SK-N-SH (cell line): ENCODE results near the gene DCTN3. TPM values are rescaled to one million over a fixed set of nuclear protein-coding genes. Genes with fewer than 3 reads are reported as not detected.

Source experiments
- CTCF ChIA-PET: fragments of 300-600, 350-600 bp; formaldehyde crosslinking; extraction: SDS; loops from one replicate; lab custom pipeline; 2021; lab: Yijun Ruan, JAX
- POLR2A ChIA-PET: fragments of 350-600 bp; sonication (Branson Sonifier 250); formaldehyde crosslinking; extraction: SDS; loops from one replicate; lab custom pipeline; 2020; ENCODE audit warnings: antibody characterized with exemption, inconsistent platforms; lab: Yijun Ruan, JAX
- DNase-seq: peaks from one replicate; pipeline ENCODE4 v3.0.0; 2012
- H2AFZ ChIP-seq: fragments of 200-600 bp; sonication (generic); 2 replicates; pipeline ENCODE4 v1.8.1; 2016; ENCODE audit warnings: antibody characterized with exemption, mild to moderate bottlenecking, low read depth
- H3F3A ChIP-seq: fragments of 200-600 bp; sonication (generic); replicated peaks from 2 replicates; pipeline ENCODE3; 2016; ENCODE audit warnings: antibody characterized with exemption, mild to moderate bottlenecking; ENCODE audit not compliant: insufficient read depth
- H3K27ac ChIP-seq, 2 experiments: fragments of 200-500 bp in 1 of 2; fragments of 200-600 bp in 1 of 2; sonication (Bioruptor generic) in 1 of 2; sonication (generic), shearing (Covaris generic) in 1 of 2; 2 replicates each; pipeline versions ENCODE4 v1.5.1 to v1.6.1; 2014 to 2016; ENCODE audit warnings: low read depth in 2 of 2, inconsistent platforms in 1 of 2, low read length in 1 of 2, mild to moderate bottlenecking in 1 of 2, mixed read lengths in 1 of 2
- H3K27me3 ChIP-seq: fragments of 200-600 bp; sonication (generic), shearing (Covaris generic); 2 replicates; pipeline ENCODE4 v1.6.1; 2016; ENCODE audit warnings: mixed run types; ENCODE audit not compliant: insufficient read depth
- H3K36me3 ChIP-seq, 2 experiments: fragments of 200-500 bp in 1 of 2; fragments of 200-600 bp in 1 of 2; sonication (Bioruptor generic) in 1 of 2; sonication (generic) in 1 of 2; replicated peaks in 1 of 2; 2 replicates each; pipeline versions ENCODE3 to v1.5.1; 2014 to 2016; ENCODE audit warnings: low read length in 1 of 2, mild to moderate bottlenecking in 1 of 2; ENCODE audit not compliant: insufficient read depth in 2 of 2, control insufficient read depth in 1 of 2
- H3K4me1 ChIP-seq, 2 experiments: fragments of 200-500 bp in 1 of 2; fragments of 200-600 bp in 1 of 2; sonication (Bioruptor generic) in 1 of 2; sonication (generic), shearing (Covaris generic) in 1 of 2; 2 replicates each; pipeline versions ENCODE4 v1.5.1 to v1.6.1; 2014 to 2016; ENCODE audit warnings: low read depth in 1 of 2, low read length in 1 of 2, mixed run types in 1 of 2; ENCODE audit not compliant: insufficient read depth in 2 of 2, control insufficient read depth in 1 of 2
- H3K4me2 ChIP-seq: fragments of 200-600 bp; sonication (generic), shearing (Covaris generic); 2 replicates; pipeline ENCODE4 v1.6.1; 2017; ENCODE audit warnings: mixed run types
- H3K4me3 ChIP-seq, 2 experiments: fragments of 200-500 bp in 1 of 2; fragments of 200-600 bp in 1 of 2; sonication (Bioruptor generic) in 1 of 2; sonication (generic), shearing (Covaris generic) in 1 of 2; 2 replicates each; pipeline versions ENCODE4 v1.5.1 to v1.8.1; 2014 to 2016; ENCODE audit warnings: low read depth in 2 of 2, inconsistent platforms in 1 of 2, low read length in 1 of 2, mild to moderate bottlenecking in 1 of 2, mixed read lengths in 1 of 2, moderate library complexity in 1 of 2
- H3K79me2 ChIP-seq: fragments of 200-600 bp; sonication (generic); 2 replicates; pipeline ENCODE4 v1.8.1; 2017; ENCODE audit warnings: mild to moderate bottlenecking; ENCODE audit not compliant: insufficient read depth
- H3K9ac ChIP-seq: fragments of 200-600 bp; sonication (generic); 2 replicates; pipeline ENCODE4 v1.6.1; 2017; ENCODE audit warnings: mixed run types
- H3K9me2 ChIP-seq: fragments of 200-600 bp; sonication (generic); 2 replicates; pipeline ENCODE4 v1.6.1; 2017; ENCODE audit warnings: mixed run types
- H3K9me3 ChIP-seq: fragments of 200-600 bp; sonication (generic); 2 replicates; pipeline ENCODE4 v1.6.1; 2017; ENCODE audit warnings: mixed run types, mild to moderate bottlenecking, moderate library complexity
- H4K20me1 ChIP-seq: fragments of 200-600 bp; sonication (generic); 2 replicates; pipeline ENCODE4 v1.6.1; 2017; ENCODE audit warnings: mild to moderate bottlenecking, mixed run types; ENCODE audit not compliant: insufficient read depth
- EP300 ChIP-seq, 2 experiments: IDR thresholded peaks; 2 replicates each; pipeline versions ENCODE4 v1.4.0 to v1.6.1; 2012; ENCODE audit warnings: borderline replicate concordance in 1 of 2, low read depth in 1 of 2, low read length in 1 of 2
- GABPA ChIP-seq: IDR thresholded peaks from 2 replicates; pipeline ENCODE4 v1.4.0; 2012; ENCODE audit warnings: low read depth, mild to moderate bottlenecking
- GATA2 ChIP-seq: sonication (generic); formaldehyde crosslinking; IDR thresholded peaks from 2 replicates; pipeline ENCODE4 v1.5.0; 2020; ENCODE audit warnings: mild to moderate bottlenecking, missing genetic modification reagents
- JUND ChIP-seq: IDR thresholded peaks from 2 replicates; pipeline ENCODE4 v1.4.0; 2012
- POLR2AphosphoS5 ChIP-seq: IDR thresholded peaks from 2 replicates; pipeline ENCODE4 v1.6.1; 2012; ENCODE audit warnings: low read depth, low read length
- RCOR1 ChIP-seq: fragments of 150-350 bp; IDR thresholded peaks from 2 replicates; pipeline ENCODE4 v1.6.1; 2017; ENCODE audit warnings: antibody characterized with exemption, low read length
- RXRA ChIP-seq: IDR thresholded peaks from 2 replicates; pipeline ENCODE4 v1.4.0; 2012; ENCODE audit warnings: low read depth, mild to moderate bottlenecking, borderline replicate concordance
- SIN3A ChIP-seq: IDR thresholded peaks from 2 replicates; pipeline ENCODE4 v1.6.1; 2012; ENCODE audit warnings: low read depth, mild to moderate bottlenecking, low read length, moderate library complexity, borderline replicate concordance
- SMC3 ChIP-seq: IDR thresholded peaks from 2 replicates; pipeline ENCODE4 v1.6.1; 2012; ENCODE audit warnings: low read depth, low read length, improper control_type of control experiment
- TCF12 ChIP-seq: IDR thresholded peaks from 2 replicates; pipeline ENCODE4 v1.4.0; 2012
- WGBS: methylation state at CpG from one replicate; pipeline ENCODE4 v1.1.6; 2017; ENCODE audit warnings: low lambda C conversion rate; 5-methylcytosine and 5-hydroxymethylcytosine counted together
- polyA plus RNA-seq, 3 experiments: library from polyadenylated mRNA; depleted of rRNA; stranded (reverse); fragments of >200 nt; gene quantifications; 2 replicates each; pipeline ENCODE4 v1.2.3, GENCODE V29; 2012

The DCTN3 gene
- polyA plus RNA-seq, 1 of the 3 experiments (the other 2 are of a cell fraction): 300 TPM

- no peaks in the 10 kb centered on the region for H3K9me3 ChIP-seq
- WGBS: 50% methylated on average over 1 of the region's 8 CpGs
- no peaks in the 10 kb centered on the region for H3K9me2 ChIP-seq
- peak overlapping the region in 1 of 2 experiments; percentile 91; a peak in 2 of 4 replicates for H3K27ac ChIP-seq
- H3K4me3 ChIP-seq: no peak overlapping the region
- DNase-seq: no peak
- H2AFZ ChIP-seq: no peak overlapping the region
- H3K9ac ChIP-seq: no peak overlapping the region
- CTCF ChIA-PET: interaction anchor here (0.9 to 12.0 kb wide), 8 partner anchors 9 to 117 kb away, joined by 3 to 129 read pairs (median 5); no protein-coding TSS in a partner anchor
- H3K36me3 ChIP-seq: no peaks in the 10 kb centered on the region
- no peak for TF ChIP-seq SIN3A
- no peak overlapping the region for H3K4me2 ChIP-seq
- H3F3A ChIP-seq: no peaks in the 10 kb centered on the region
- peaks cover 34% of the 10 kb centered on the region for H3K27me3 ChIP-seq
- POLR2A ChIA-PET: interaction anchor here (1.3 kb wide), 1 partner anchor 10 kb away, joined by 3 read pairs; no protein-coding TSS in a partner anchor
- H3K4me1 ChIP-seq: peaks cover 0 to 85% of the 10 kb centered on the region in 2 experiments; a peak in 2 of 4 replicates
- H4K20me1 ChIP-seq: no peaks in the 10 kb centered on the region
- no peaks in the 10 kb centered on the region for H3K79me2 ChIP-seq
Measured at GRCh38 chr9:34580358-34580757, 39.9 kb downstream of the DCTN3 start.

DNA sequence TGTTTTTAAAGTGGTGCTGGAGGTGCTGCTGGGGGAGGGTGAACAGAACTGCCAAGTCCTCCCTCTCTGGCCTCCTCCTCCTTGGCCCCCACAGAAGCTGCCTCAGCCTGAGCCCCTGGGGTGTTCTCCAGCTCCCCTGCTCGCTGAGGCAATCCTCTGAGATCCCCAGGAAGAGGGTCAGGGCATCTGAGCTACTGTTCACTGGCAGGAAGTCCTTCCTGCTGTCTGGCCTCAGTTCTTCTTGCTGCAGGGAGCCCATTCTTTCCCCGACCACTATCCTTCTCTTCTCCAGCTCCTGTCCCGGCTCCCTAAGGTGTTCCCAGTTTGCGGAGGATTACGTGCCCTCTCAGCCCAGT lies 40.5 kb downstream of the DCTN3 start:
- no peak overlapping the region for H2AFZ ChIP-seq
- no peaks in the 10 kb centered on the region for H3K9me2 ChIP-seq
- no peak for TF ChIP-seq RCOR1
- TF ChIP-seq TCF12: no peak
- TF ChIP-seq GABPA: no peak
- no peaks in the 10 kb centered on the region for H3K79me2 ChIP-seq
- CTCF ChIA-PET: interaction anchor here (0.6 to 12.0 kb wide), 12 partner anchors 8 to 117 kb away, joined by 3 to 129 read pairs (median 5); partner anchors contain the start of gene CNTFR
- H3K4me3 ChIP-seq: no peak overlapping the region
- no peaks in the 10 kb centered on the region for H3K9me3 ChIP-seq
- no peaks in the 10 kb centered on the region for H3K36me3 ChIP-seq
- no peak overlapping the region for H3K4me2 ChIP-seq
- peaks cover 0 to 86% of the 10 kb centered on the region in 2 experiments; a peak in 2 of 4 replicates for H3K4me1 ChIP-seq
- DNase-seq: no peak
- H3F3A ChIP-seq: no peaks in the 10 kb centered on the region
- no peak overlapping the region for H3K9ac ChIP-seq
- POLR2A ChIA-PET: interaction anchor here (0.7 to 2.3 kb wide), 4 partner anchors 8 to 24 kb away, joined by 3 to 10 read pairs (median 6); no protein-coding TSS in a partner anchor
- WGBS: 88% methylated on average over 5 of the region's 5 CpGs
- H4K20me1 ChIP-seq: no peaks in the 10 kb centered on the region
- peaks cover 33% of the 10 kb centered on the region for H3K27me3 ChIP-seq
- peak overlapping the region in 1 of 2 experiments; percentile 91; a peak in 2 of 4 replicates for H3K27ac ChIP-seq

GRCh38 chr9:34579104-34579807 lies 41.0 kb downstream of the DCTN3 start:
- no peaks in the 10 kb centered on the region for H3K36me3 ChIP-seq
- 32% methylated on average over 17 of the region's 17 CpGs for WGBS
- peaks cover 0 to 86% of the 10 kb centered on the region in 2 experiments; a peak in 2 of 4 replicates for H3K4me1 ChIP-seq
- H3F3A ChIP-seq: no peaks in the 10 kb centered on the region
- DNase-seq: peak; percentile 77
- H3K79me2 ChIP-seq: no peaks in the 10 kb centered on the region
- no peaks in the 10 kb centered on the region for H3K9me3 ChIP-seq
- no peak overlapping the region for H3K4me2 ChIP-seq
- H3K9ac ChIP-seq: no peak overlapping the region
- peak overlapping the region in 1 of 2 experiments; percentile 91; a peak in 2 of 4 replicates for H3K27ac ChIP-seq
- no peaks in the 10 kb centered on the region for H3K9me2 ChIP-seq
- no peak overlapping the region for H3K4me3 ChIP-seq
- POLR2A ChIA-PET: interaction anchor here (0.7 to 2.3 kb wide), 6 partner anchors 9 to 121 kb away, joined by 3 to 10 read pairs (median 3); partner anchors contain the start of genes DNAI1 and FAM219A
- H4K20me1 ChIP-seq: no peaks in the 10 kb centered on the region
- TF ChIP-seq JUND: no peak
- TF ChIP-seq EP300 (IDR thresholded peaks at IDR 0.05; ENCODE audit: borderline replicate concordance in 1 of 2, low read depth in 1 of 2, low read length in 1 of 2): peak in 1 of 2 experiments; percentile 13; a peak in 1 of 4 replicates
- TF ChIP-seq POLR2AphosphoS5: no peak
- TF ChIP-seq GATA2 (CRISPR knock-in tag): peak; percentile 50; the same call in 1 of the 2 replicates
- TF ChIP-seq SMC3: no peak
- TF ChIP-seq RXRA: no peak
- TF ChIP-seq, all 33 proteins: peak for 2
- CTCF ChIA-PET: interaction anchor here (0.6 to 12.0 kb wide), 13 partner anchors 8 to 116 kb away, joined by 3 to 129 read pairs (median 5); partner anchors contain the start of gene CNTFR
- Histone ChIP-seq H2AFZ (no peak overlapping the region), H3K27me3 (peaks cover 33% of the 10 kb centered on the region)
